DND-41 (cell line): ENCODE data around the gene B4GAT1.

Experiments used
- CTCF ChIP-seq: IDR thresholded peaks from 2 replicates; pipeline ENCODE4 v1.5.1; 2012; ENCODE audit warnings: borderline replicate concordance, low read length, moderate library complexity, mild to moderate bottlenecking; ENCODE audit not compliant: poor library complexity, severe bottlenecking; ENCODE audit errors: extremely low read depth
- EZH2 ChIP-seq: IDR thresholded peaks from 3 replicates; pipeline ENCODE4 v1.6.1; 2012; ENCODE audit warnings: borderline replicate concordance, low read depth, mild to moderate bottlenecking, moderate library complexity, low read length, inconsistent platforms; ENCODE audit not compliant: severe bottlenecking

GRCh38 chr11:66331542-66332370 is 15.7 kb downstream of the B4GAT1 start:
- no peak for TF ChIP-seq CTCF
- TF ChIP-seq EZH2: no peak
